Mammary epithelial cell (primary cell): ENCODE measurements around the gene BDKRB1.

Experiments
- EZH2 ChIP-seq: IDR thresholded peaks from 2 replicates; pipeline ENCODE4 v1.6.1; 2012; ENCODE audit warnings: low read length, inconsistent platforms, borderline replicate concordance
- TF ChIP-seq, protein P1 (sequence below), 2 donors: IDR thresholded peaks in 1 of 2; conservative IDR thresholded peaks in 1 of 2; 2 replicates each; pipeline ENCODE4 v1.5.1; 2011 to 2012; ENCODE audit warnings: inconsistent platforms in 2 of 2, low read length in 2 of 2, mild to moderate bottlenecking in 2 of 2, control low read depth in 1 of 2, low read depth in 1 of 2; ENCODE audit not compliant: insufficient read depth in 1 of 2; ENCODE audit errors: extremely low read depth in 1 of 2

DNA sequence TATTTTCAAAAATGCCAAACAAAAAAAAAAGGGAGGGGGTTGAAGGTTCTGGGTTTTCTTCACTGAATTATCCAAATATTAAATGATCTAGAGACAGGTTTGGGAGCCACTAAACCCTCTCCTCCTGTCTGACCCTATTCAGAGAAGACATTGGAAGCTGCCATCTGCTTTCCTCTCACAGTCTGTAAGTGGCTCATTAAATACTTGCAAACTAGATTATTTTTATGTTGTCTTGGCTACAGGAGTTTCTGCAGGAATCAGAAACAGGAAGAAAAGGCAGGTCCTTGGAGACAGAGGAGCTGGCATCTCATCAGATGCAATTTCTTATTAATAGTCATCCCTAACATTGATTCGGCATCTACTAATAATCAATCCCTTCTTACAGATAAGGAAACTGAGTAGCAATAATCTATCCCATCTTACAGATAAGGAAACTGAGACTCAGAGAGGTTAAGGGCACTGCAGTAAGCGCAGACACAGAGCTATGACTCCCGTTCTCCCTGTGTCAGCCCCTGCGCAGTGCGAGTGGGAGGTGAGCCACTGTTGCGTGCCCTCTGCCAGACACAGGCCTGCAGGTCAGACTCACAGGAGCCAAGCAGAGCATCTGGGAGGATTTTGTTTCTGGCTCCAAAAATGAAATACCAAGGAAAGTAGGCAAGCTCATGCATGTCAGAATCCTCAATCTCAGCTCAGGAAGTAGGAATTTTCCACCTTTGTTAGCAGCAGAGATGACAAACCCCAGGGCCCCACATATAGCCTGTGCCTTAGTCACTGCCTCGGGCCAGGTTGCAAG is 40.4 kb upstream of the BDKRB1 start:
- TF ChIP-seq, protein P1, sequence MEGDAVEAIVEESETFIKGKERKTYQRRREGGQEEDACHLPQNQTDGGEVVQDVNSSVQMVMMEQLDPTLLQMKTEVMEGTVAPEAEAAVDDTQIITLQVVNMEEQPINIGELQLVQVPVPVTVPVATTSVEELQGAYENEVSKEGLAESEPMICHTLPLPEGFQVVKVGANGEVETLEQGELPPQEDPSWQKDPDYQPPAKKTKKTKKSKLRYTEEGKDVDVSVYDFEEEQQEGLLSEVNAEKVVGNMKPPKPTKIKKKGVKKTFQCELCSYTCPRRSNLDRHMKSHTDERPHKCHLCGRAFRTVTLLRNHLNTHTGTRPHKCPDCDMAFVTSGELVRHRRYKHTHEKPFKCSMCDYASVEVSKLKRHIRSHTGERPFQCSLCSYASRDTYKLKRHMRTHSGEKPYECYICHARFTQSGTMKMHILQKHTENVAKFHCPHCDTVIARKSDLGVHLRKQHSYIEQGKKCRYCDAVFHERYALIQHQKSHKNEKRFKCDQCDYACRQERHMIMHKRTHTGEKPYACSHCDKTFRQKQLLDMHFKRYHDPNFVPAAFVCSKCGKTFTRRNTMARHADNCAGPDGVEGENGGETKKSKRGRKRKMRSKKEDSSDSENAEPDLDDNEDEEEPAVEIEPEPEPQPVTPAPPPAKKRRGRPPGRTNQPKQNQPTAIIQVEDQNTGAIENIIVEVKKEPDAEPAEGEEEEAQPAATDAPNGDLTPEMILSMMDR (conservative IDR thresholded peaks at IDR 0.05 in 1 of 2, IDR thresholded peaks at IDR 0.05 in 1 of 2; ENCODE audit: extremely low read depth in 1 of 2, insufficient read depth in 1 of 2, low read depth in 1 of 2, low read length in 2 of 2): no peak
- no peak for TF ChIP-seq EZH2
